ENCODE data around the gene VWA5B1. TPM values are rescaled to one million over a fixed set of nuclear protein-coding genes. Genes with fewer than 3 reads are reported as not detected.

VWA5B1 gene
- total and polyA plus RNA-seq, 2 of the 4 experiments (the other 2 are of a cell fraction) = not detected

- Histone ChIP-seq H4K91ac (ENCODE audit: insufficient read depth, low read depth, low read length) (no peak overlapping the region), H3K27ac (ENCODE audit: insufficient read depth, low read length) (no peak overlapping the region), H2BK5ac (ENCODE audit: low read depth, low read length, poor library complexity, severe bottlenecking) (no peak overlapping the region), H3K56ac (ENCODE audit: extremely low read depth, insufficient read depth, low read length) (no peak overlapping the region), H3K9me3 (ENCODE audit: control insufficient read depth, insufficient read depth, low read length) (no peaks in the 10 kb centered on the region), H2BK120ac (ENCODE audit: low read depth, low read length) (no peak overlapping the region), H4K8ac (ENCODE audit: low read depth in 2 of 2, low read length in 2 of 2) (no peak overlapping the region), H2BK15ac (ENCODE audit: low read depth, low read length) (no peak overlapping the region), H2AK5ac (ENCODE audit: low read depth, low read length) (no peak overlapping the region), H3K14ac (replicated peaks; ENCODE audit: low read depth, low read length) (no peak overlapping the region), H3K23ac (ENCODE audit: low read depth, low read length) (no peak overlapping the region), H3K4me3 (ENCODE audit: insufficient read depth, low read depth, low read length) (no peak overlapping the region), H2AFZ (replicated peaks; ENCODE audit: low read length, poor library complexity) (no peak overlapping the region), H3K36me3 (ENCODE audit: control insufficient read depth, insufficient read depth, low read length) (no peaks in the 10 kb centered on the region), H3K18ac (ENCODE audit: low read depth, low read length) (no peak overlapping the region), H3K4ac (ENCODE audit: low read depth, low read length) (no peak overlapping the region), H4K20me1 (ENCODE audit: insufficient read depth, low read length) (no peaks in the 10 kb centered on the region), H4K5ac (ENCODE audit: low read depth, low read length) (no peak overlapping the region), H3K4me2 (ENCODE audit: low read depth, low read length) (no peak overlapping the region), H3K9me1 (ENCODE audit: insufficient read depth, low read length) (no peaks in the 10 kb centered on the region), H3K79me1 (ENCODE audit: low read depth in 1 of 2, low read length in 2 of 2) (no peaks in the 10 kb centered on the region), H2BK20ac (ENCODE audit: low read depth, low read length) (no peak overlapping the region), H3K4me1 (ENCODE audit: control insufficient read depth, insufficient read depth, low read length) (no peaks in the 10 kb centered on the region), H3K27me3 (ENCODE audit: control insufficient read depth, insufficient read depth, low read length) (peaks cover 16% of the 10 kb centered on the region), H2AK9ac (replicated peaks; ENCODE audit: low read depth, low read length, poor library complexity) (no peak overlapping the region), H3K9ac (ENCODE audit: low read depth, low read length) (no peak overlapping the region)
- ChIA-PET POLR2A (ENCODE audit: unreplicated experiment) (no interaction called here), CTCF (no interaction called here)
- intact Hi-C loops (cut with micrococcal nuclease) (no loop called here), dilution Hi-C loops (cut with HindIII; ENCODE audit: low sequenced_read_pairs, unreplicated experiment) (no loop called here), in situ Hi-C loops (cut with MboI; ENCODE audit: low sequenced_read_pairs) (no loop called here)
- no TSS peak for BruUV-seq (replicated peaks)
- ATAC-seq (ENCODE audit: low read depth) (no peak), DNase-seq (no peak)
- 92% methylated on average over 10 of the region's 12 CpGs; no CpG with 5 or more reads in 1 of the 2 experiments for WGBS, 2 experiments (ENCODE audit: extremely low coverage in 2 of 2, insufficient read length in 1 of 2)
- TF ChIP-seq CEBPB (IDR thresholded peaks at IDR 0.05; ENCODE audit: low read depth, low read length) (no peak), ELK1 (IDR thresholded peaks at IDR 0.05; ENCODE audit: borderline replicate concordance, low read depth, low read length) (no peak), MAFK (IDR thresholded peaks at IDR 0.05; ENCODE audit: low read depth, low read length) (no peak), CHD1 (IDR thresholded peaks at IDR 0.05; ENCODE audit: low read depth, low read length) (no peak), MXI1 (IDR thresholded peaks at IDR 0.05; ENCODE audit: borderline replicate concordance, low read depth, low read length) (no peak), NFE2L2 (IDR thresholded peaks at IDR 0.05; ENCODE audit: low read depth, low read length) (no peak), FOS (IDR thresholded peaks at IDR 0.05; ENCODE audit: low read depth, low read length) (no peak)
Measured at GRCh38 chr1:20312818-20313217, 22.1 kb downstream of the VWA5B1 start.

Data from IMR-90 (cell line).